SH-SY5Y (cell line): ENCODE measurements around the gene THSD4.

ENCODE experiments used
- GATA2 ChIP-seq: IDR thresholded peaks from 2 replicates; pipeline ENCODE4 v1.6.1; 2011; ENCODE audit warnings: mild to moderate bottlenecking, low read depth, low read length
- GATA3 ChIP-seq: IDR thresholded peaks from 2 replicates; pipeline ENCODE4 v1.6.1; 2011; ENCODE audit warnings: low read depth, mild to moderate bottlenecking, low read length, moderate library complexity

- TF ChIP-seq GATA2 (no peak), GATA3 (no peak)
Measured at GRCh38 chr15:71817351-71817750, 702.1 kb downstream of the THSD4 start.
